ENCODE measurements around the gene FBXL7.

FBXL7 gene

DNA sequence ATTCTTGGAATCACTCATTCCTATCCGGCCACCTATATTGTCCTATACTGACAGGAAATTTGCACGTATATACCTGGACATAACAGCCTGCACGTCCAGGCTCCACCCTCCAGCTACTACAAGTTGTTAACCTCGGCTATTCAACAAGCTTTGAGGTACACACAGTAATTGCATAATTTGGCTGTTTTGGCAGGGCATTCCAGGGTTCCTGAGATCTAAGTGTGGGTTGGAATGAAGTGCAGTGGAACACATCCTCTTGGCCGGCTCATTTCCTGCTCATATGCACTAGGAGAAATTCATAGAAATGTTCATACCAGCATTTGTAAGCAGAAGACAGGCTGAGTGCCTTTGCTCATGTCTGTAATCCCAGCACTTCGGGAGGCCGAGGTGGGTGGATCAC, 222.3 kb downstream of the FBXL7 start:
- no peak for DNase-seq

DNA sequence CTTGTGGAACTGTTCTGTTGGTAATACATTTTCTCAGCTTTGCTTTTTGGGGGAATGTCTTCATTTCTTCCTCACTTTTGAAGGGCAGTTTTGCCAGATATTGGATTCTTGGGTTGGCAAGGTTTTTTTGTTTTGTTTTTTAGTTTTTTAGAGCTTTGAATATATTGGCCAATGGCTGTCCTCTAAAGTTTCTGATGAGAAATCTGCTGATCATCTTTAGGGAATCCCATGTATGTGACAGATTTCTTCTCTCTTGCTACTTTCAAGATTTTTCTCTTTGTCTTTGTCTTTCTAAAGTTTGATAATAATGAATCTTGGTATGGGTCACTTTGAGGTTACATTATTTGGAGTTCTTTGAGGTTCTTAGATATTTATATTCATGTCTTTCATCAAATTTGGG, 227.4 kb downstream of the FBXL7 start:
- no peak for DNase-seq

DNA sequence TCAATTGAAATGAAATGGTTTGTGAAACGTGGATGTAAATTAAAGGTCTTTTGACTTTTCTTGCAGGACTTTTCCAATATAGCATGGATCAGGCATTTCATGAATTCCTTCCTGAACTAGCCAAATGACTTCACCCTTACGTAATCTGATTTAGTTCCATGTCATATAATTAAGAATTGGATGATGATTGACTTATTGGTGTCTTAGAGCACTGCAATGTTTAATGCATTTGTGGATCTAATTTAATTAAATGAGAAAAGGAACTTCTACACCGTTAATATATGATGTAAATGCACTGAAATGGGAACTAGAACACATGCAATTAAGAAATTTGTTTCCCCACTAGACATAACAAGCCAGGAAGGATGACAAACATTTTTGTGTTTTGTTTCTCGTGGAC, 228.8 kb downstream of the FBXL7 start:
- no peak for DNase-seq

DNA sequence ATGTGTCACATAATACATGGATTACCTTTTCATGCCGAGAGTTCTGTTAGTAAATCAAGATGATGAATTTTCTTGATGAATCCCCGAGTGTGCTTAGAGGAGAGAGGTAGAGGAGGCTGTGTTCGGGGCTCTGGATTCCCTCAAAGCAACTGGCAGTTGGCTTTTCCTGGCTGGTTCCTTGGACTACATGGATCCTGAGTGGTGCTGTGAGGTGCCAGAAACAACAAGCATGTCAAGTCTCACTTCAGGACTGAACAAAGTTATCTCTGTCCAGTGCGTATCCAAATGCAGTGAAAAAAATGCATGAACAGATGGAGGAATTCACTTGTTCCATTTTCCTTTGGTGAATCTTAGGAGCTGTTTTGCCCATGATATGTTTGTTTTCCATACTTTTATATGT, 231.7 kb downstream of the FBXL7 start:
- no peak for DNase-seq

DNA sequence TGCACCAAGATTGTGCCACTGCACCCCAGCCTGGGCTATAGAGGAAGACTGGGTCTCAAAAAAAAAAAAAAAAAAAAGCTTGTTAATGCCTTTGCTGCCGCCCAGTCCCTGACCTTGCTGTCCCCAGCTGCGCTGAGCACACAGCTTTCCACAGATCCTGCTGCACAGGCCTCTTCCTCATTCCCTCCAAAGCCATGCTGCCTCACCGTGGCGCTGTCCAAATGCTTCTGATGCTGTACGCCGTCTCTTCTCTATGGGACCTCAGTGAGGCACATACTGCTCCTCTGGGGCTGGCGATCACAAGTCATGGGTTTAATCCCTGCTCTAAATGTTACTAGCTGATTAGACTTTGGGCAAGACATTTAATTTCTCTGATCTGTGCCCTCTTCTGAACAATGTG, 234.1 kb downstream of the FBXL7 start:
- no peak for DNase-seq

DNA sequence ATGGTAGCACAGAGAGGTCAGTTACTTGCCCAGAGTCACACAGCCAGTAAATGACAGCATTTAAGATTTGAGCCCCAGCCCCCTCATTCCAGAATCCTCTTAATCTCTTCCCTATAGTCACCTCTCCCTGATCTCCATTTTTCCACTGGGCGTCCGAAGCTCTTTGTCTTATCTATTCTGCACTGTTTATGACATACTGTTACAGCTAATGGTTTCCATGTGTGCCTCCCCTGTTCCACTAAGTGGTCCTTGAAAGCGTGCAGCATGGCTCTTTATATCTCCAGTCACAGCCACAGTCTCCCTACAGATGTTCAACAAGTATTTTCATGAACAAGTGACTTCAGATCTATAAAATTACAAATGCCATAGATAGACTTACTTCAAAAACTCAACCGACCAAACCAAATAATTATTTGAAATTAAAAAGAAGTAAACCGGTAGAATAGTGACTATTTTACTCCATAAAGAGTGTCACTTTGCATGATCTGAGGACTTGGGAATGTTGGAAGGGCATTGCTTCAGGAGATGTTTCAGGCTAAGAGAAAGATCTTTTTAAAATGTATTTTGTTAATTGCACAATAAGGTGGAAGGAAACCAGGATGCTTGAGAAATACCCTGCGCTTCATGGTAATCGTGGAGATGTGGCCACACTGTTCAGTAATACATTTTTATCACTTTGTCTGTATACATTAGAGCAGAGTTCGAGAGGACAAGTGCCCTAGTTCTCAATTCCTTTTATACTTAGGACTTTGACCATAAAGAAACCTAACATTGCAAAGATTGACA, 237.2 kb downstream of the FBXL7 start:
- DNase-seq: no peak

DNA sequence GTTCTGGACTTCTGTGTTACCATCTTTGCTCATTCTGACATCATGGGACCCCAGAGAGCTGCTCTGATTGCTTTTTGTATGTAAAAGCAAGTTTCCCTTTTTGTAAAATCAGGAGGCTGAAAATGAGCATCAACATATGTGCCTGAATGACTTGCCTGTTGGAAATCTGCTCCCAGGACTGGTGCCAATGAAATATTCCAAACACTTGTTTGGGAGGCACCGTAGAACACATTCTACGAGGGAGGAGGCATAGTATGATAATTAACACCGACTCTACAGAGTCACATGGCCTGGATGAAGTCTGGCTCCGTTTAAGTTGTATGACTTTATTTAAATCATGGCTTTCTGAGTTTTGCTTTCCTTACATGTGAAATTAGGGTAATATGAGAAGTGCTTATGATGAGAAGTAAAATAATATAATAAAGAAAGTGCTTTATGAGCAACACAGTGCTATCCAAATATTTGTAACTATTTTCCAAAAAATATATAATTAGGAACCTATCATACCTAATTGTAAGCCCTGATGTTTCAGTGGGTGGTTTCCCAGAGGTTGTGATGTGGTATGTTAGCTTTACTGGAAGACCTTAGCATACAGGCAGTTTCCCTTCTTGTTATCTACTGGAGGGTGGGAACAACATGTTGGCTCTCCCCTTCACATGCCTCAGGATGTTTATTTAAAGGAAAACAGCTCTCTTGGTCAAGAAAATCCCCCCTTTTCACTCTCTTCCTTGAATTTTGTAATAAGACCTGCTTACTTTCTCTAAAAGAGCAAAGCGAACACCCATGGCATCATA, 238.1 kb downstream of the FBXL7 start:
- DNase-seq: no peak

DNA sequence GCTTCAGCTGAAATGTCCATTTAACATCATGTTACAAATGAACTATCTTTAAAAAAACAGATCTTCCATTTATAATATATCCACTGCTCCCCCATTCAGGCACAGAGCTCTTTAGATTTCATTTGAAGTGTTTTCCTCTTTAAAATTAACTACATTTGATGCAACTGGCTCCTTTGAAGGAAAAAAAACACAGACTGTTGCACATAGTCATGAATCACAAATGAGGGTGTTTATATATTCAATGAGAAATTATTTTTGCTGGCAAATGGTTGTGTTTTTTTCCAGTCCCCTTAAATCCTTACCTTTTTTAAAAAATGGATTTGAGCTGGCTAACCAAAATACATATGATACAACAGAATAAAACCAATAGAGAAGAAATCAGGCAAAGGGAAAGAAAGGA, 240.4 kb downstream of the FBXL7 start:
- DNase-seq: no peak

DNA sequence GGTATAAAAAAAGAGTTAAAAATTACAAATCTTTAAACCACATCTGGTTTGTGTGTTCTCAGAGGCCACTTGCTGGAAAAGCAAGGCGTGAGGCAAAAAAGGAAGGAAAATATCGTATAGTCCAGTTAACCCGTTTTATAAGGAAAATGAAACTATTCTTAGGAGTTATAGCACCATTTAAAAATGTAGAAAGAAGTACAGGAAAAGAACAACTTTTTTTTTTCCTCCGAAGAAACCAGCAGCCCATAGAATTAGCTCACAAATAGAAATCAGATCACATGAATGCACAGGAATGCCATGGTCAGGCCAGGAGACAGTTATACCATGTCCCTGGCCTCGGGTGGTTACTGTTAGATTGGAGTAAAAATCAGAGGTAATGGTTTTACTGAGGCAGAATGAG, 241.6 kb downstream of the FBXL7 start:
- DNase-seq: no peak

DNA sequence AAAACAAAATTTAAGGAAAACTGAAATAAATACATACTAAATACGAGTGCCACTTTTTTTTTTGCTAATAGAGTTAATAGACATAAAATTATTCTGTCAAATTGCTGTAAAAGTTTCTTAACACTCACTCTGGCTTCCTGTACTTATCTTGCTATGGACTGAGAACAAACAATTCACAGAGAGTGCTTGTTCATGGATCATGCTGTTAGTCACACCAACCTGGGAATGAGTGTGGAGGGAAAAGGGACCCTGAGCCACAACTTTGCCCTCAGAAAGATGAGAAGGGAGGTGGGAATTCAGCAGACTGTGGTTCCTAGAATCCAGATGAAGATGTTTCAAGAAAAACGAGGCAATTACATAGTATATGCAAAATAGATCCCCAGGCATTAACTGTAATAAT, 246.9 kb downstream of the FBXL7 start:
- DNase-seq: no peak

DNA sequence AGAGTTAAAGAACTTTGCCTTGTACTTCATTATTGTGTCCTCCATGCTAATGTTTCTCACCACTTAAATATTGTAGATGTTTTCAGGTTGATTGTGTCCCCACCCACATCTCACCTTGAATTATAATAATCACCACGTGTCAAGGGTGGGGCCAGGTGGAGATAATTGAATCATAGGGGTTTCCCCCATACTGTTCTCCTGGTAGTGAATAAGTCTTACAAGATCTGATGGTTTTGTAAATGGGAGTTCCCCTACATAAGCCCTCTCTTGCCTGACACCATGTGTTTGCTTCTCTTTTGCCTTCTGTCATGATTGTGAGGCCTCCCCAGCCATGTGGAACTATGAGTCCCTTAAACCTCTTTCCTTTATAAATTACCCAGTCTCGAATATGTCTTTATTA, 248.3 kb downstream of the FBXL7 start:
- no peak for DNase-seq

DNA sequence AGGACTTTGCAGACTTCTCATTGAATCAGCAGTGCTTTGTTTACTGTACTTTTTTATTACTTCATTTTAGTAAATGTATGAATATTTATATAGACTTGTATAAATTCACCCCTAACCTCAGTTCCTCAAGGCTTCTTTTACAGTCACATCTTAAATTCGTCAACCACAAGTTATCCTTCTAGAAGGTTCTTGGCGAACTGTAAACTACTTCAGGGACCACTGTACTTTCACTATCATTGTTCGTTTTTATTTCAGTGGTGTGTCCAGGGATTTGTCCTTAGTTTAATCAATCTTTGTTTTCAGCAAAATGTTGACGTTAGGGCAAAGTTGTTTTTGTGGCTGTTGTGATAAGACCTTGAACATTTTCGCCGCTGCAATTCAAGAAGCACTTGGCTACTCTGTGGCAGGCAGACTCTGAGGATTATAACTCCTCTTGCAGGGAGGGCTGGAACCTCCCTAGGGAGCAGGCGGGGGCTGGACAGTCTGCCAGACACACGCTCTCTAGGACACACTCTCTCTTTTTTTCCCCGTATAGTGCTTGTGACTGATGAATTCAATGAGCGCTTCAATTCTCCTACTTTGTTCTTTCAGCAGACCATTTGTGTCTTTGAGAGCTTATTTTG, 252.8 kb downstream of the FBXL7 start:
- no peak for DNase-seq

DNA sequence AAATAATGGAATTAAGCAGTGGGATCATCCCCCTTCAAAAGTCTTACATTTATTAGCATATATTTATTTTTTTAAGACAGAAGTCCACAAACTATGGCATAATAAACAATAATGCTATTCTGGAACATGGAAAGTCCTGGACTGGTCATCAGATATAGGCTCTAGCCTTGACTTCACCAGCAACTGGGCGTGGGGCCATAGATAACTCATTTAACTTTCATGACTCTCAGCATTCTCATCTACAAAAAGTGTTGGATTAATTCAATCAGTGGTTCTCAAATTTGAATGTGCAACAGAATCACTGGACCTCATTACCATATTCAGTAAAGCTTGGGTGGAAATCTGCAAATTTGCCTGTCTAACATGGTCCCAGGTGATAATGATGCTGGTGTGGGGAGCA, 253.8 kb downstream of the FBXL7 start:
- no peak for DNase-seq

DNA sequence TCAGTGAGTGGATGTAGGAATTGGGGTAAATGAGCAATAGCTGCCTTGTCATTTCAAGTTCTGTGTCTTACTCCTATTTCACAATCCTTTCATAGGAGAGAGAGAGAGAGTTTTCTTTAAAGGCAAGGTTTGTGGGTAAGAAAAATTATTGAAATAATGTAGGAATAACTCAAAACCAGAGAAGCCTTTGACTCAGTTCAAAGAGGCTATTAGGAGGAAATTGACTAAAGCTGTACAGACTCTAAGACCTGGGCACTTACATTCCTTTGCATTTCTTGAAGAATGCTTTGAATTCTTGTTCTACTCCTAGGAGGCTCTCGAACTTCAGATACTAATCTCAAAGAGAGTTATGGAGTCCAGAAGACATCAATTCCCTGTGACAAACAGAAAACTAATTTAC, 257.1 kb downstream of the FBXL7 start:
- DNase-seq: no peak

DNA sequence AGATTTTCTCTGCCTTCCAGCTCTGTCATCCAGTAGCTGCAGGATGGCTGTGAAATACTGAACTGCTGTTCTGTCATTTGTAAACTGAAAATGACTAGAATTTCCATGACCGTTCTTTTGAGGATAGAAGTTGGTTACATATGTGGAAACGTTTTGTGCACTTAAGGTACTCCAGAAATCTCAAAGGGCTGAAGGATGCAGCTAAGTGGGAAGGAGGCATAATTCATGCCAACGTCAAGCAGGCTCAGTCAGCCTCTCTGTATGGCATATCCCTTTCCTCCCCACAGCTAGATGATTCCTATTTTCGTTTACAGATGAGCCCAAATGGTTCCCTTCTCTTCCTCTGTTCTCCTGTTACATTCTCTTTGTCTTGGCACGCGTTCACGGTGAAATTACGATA, 257.6 kb downstream of the FBXL7 start:
- DNase-seq: no peak

DNA sequence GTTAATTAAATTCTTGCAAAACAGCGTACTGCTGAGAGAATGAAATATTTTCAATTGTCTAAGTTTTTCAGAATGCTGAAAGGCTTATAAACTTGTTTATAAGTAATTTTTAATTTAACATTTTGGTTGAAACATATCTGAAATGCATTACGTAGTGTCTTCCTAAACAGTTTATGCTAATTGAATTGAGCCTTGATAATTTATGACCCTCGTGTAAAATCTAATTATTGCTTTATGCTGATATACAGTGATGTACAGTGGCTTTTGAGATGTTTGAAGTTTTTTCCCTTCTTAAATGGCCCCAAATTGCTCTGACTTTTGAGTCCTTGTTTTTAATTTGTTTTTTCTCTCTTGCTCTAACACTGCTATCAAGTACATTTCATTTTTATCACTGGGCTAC, 262.7 kb downstream of the FBXL7 start:
- no peak for DNase-seq

DNA sequence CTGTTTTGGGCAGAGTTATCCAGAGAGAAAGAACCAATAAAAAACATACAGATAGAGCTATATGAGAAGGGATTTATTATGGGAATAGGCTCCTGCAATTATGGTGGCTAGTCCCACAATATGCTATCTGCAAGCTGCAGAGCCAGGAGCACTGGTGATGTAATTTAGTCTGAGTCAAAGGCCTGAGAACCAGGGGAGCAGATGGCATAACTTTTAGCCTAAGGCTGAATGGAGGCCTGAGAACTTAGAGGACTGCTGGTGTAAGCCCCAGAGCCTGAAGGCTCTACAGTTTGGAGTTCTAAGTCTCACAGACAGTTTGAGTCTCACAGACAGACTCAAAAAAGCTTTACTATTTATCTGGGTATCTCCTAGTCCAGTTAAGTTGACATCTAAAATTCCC, 263.8 kb downstream of the FBXL7 start:
- DNase-seq: no peak

DNA sequence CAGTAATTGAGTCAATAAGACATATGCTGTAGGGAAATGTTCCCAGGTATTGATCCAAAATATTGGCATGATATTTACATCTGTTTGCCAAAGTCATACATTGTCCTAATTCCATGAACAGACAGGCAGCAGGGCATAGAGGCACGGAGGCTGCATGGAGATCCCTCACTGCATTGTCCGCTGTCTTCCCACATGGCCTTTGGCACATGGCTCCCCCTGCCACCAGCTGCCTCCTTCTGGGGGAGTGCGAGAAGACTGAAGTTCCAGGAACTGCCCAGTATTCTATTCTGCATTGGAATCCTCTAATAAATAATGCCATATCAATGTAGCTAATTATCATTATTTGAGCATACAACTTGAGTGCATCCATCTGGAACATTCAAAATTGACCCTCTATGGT, 269.0 kb downstream of the FBXL7 start:
- no peak for DNase-seq

DNA sequence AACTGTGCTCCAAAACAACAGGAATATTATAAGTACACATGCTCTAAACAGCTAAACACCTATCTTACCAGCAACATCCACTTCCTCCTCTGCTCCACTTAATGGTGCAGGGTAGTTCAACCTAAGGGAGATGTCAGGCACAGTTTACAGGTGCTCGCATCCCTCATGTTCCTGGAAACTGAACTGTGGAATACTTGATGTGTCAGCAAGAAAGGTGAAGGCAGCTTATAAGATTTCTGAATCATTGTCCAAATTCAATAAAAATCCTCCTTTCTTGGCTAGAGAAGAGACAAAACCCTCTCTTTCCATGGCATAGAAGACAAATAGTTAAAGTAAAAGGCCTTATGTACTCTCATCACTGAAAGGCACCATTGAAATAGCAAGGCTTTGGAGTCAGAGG, 272.2 kb downstream of the FBXL7 start:
- DNase-seq: no peak

DNA sequence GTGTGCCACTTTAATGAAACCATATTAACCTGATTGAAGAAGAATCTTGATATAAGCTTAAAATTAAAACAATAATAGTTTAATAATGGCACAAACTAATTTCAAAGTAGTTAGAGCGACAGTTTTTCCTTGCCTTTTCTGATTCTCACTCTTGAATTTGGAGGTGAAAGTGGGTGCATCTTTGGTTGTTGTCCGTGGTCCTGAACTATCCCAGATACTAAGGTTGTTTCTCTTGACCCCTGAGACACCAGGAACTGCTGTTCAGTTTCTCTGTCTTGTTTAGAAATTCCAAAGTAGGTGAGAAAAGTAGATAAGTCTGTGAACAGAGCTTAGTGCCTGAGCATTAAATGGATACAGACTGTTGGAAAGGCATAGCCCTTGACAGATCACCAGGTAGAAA, 274.7 kb downstream of the FBXL7 start:
- no peak for DNase-seq

DNA sequence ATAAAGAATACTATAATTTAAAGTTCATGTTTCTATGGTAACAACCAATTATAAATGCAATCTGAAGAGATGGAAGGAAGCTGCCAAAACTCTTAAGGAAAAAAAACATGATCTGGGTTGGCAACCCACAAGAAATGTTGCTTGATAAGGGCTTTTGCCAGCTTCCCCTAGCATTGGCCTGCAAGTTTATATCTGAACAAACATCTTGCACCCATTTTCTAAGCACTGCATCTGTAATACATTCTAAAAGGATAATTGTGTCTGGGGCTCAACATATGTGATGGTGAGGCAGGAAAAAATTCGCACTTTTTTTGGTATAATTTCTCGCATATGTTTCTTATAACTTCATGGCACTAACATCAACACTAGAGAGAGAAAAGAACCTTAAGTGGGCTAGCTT, 276.4 kb downstream of the FBXL7 start:
- no peak for DNase-seq

DNA sequence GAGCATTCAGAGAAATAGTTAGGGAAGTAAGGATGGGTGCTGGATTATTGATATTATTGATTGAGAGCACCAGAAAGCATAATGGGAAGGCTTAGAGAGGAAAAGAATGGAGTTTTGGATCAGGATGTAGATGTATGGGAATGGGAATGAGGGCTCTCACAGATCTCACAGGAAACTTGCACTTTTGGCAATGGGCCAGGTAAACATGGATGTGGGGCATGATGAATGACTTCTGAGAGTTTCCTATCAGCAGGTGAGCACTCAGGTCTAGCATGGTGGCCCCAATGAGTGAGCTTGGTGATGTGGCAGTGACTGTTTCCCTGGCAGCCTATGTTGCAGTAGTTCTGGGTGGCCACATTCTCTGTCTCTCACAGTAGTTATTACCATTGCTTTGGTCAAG, 283.8 kb downstream of the FBXL7 start:
- DNase-seq: no peak

DNA sequence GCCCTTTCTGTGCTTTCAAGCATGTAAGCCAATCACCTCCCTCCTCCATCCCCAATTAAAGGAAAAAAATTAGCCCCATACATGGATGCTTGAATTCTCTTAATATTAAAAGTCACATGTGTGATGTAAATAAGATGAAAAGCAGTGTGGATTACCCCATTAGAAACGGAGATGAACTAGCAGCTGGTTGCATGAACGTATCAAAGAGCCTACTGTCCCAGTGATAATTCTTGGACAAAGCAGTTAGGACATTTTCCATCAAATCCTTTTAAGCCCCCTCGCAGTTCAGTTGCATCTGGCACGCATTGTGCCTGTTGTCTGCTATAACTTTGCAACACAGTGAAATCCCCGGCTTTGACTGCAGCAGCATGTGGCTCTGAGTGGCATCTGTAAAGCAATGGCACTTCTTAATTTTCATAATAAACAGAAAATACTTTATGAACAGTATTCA, 285.6 kb downstream of the FBXL7 start:
- DNase-seq: no peak

DNA sequence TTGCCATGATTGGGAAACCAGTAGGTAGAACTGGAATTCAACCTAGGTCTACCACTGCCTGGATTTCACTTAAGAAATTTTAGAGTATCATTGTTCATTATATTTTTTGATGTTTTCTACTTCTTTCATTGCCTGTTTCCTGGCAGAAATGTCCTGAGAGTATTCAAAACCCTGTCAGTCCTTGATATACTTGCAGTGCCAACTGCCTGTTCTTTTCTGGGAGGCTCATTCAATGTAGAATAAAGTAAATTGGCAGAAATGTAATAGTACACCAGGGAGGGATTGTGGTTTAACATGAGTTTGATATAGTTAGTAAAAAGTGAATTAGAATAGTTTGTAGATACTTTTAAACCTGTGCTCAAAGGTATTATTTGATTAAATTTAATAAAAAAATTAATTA, 286.3 kb downstream of the FBXL7 start:
- no peak for DNase-seq

All from NCI-H187 treated with DMSO at 0.1 percent for 48 hours (cell line).